Measurements from ENCODE around the gene NPR2. TPM values are rescaled to one million over a fixed set of nuclear protein-coding genes. Genes with fewer than 3 reads are reported as not detected.

The NPR2 gene
- polyA plus RNA-seq, 1 of the 3 experiments (the other 2 are of a cell fraction), result 13.5 TPM

GRCh38 chr9:35774907-35775635, 16.3 kb upstream of the NPR2 start (continued):
- TF ChIP-seq RAD21 (IDR thresholded peaks at IDR 0.05; ENCODE audit: low read length) (no peak), ELF1 (IDR thresholded peaks at IDR 0.05) (no peak), FOSL2 (IDR thresholded peaks at IDR 0.05; ENCODE audit: borderline replicate concordance, low read depth) (no peak), FOXM1 (IDR thresholded peaks at IDR 0.05; ENCODE audit: low read depth) (no peak)

DNA sequence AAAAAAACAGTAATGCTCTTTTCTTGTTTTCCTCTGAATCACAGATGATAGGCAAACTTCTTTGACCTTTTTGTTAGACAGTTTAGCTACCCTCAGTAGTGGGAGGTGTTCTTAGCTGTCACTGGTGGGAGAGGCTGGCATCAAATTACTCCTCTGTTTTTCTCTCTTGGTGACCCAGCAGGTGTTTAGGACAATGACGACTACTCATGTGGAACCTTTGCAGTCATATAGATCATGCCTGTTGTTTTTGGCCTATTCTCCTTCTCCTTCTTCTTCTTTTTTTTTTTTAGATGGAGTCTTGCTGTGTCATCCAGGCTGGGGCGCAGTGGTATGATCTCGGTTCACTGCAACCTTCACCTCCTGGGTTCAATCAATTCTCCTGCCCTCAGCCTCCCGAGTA, 15.4 kb upstream of the NPR2 start:
- Histone ChIP-seq H4K20me1 (ENCODE audit: insufficient read depth) (no peaks in the 10 kb centered on the region), H3K9me3 (no peaks in the 10 kb centered on the region), H3K79me2 (ENCODE audit: insufficient read depth) (no peaks in the 10 kb centered on the region), H3K4me3 (ENCODE audit: low read depth in 2 of 2, low read length in 1 of 2) (no peak overlapping the region), H3K36me3 (replicated peaks in 1 of 2; ENCODE audit: control insufficient read depth in 1 of 2, insufficient read depth in 2 of 2, low read length in 1 of 2) (no peaks in the 10 kb centered on the region), H3K4me2 (no peak overlapping the region), H3F3A (replicated peaks; ENCODE audit: insufficient read depth) (no peaks in the 10 kb centered on the region), H3K27me3 (ENCODE audit: insufficient read depth) (no peaks in the 10 kb centered on the region), H2AFZ (ENCODE audit: low read depth) (no peak overlapping the region), H3K9ac (no peak overlapping the region), H3K27ac (ENCODE audit: low read depth in 2 of 2, low read length in 1 of 2) (no peak overlapping the region), H3K4me1 (ENCODE audit: control insufficient read depth in 1 of 2, insufficient read depth in 2 of 2, low read depth in 1 of 2, low read length in 1 of 2) (peaks cover 2 to 4% of the 10 kb centered on the region in 2 experiments; a peak in 3 of 4 replicates), H3K9me2 (no peaks in the 10 kb centered on the region)
- whole genome bisulfite sequencing (ENCODE audit: low lambda C conversion rate), result 94% methylated on average over 4 of the region's 4 CpGs
- TF ChIP-seq, protein P1, sequence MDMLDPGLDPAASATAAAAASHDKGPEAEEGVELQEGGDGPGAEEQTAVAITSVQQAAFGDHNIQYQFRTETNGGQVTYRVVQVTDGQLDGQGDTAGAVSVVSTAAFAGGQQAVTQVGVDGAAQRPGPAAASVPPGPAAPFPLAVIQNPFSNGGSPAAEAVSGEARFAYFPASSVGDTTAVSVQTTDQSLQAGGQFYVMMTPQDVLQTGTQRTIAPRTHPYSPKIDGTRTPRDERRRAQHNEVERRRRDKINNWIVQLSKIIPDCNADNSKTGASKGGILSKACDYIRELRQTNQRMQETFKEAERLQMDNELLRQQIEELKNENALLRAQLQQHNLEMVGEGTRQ (IDR thresholded peaks at IDR 0.05; ENCODE audit: borderline replicate concordance, low read depth, low read length), result no peak
- TF ChIP-seq SMC3 (IDR thresholded peaks at IDR 0.05; ENCODE audit: low read depth, low read length), result no peak
- TF ChIP-seq EZH2phosphoT487 (IDR thresholded peaks at IDR 0.05; ENCODE audit: borderline replicate concordance, low read depth), result no peak
- TF ChIP-seq FOXJ3 (CRISPR knock-in tag; IDR thresholded peaks at IDR 0.05), result no peak
- TF ChIP-seq FOSL2 (IDR thresholded peaks at IDR 0.05; ENCODE audit: borderline replicate concordance, low read depth), result no peak
- no peak for TF ChIP-seq EP300 (IDR thresholded peaks at IDR 0.05; ENCODE audit: borderline replicate concordance in 1 of 2, low read depth in 1 of 2, low read length in 1 of 2)
- TF ChIP-seq TAF1 (IDR thresholded peaks at IDR 0.05; ENCODE audit: borderline replicate concordance, low read depth, low read length), result no peak
- ChIA-PET POLR2A (no interaction called here), CTCF (interaction anchor here (1.3 to 3.3 kb wide), 5 partner anchors 14 to 169 kb away, joined by 3 to 16 read pairs (median 6); no protein-coding TSS in a partner anchor)
- no peak for DNase-seq

- H3K27ac ChIP-seq (ENCODE audit: low read depth in 2 of 2, low read length in 1 of 2), result no peak overlapping the region
- H4K20me1 ChIP-seq (ENCODE audit: insufficient read depth), result no peaks in the 10 kb centered on the region
- H3K9me2 ChIP-seq, result no peaks in the 10 kb centered on the region
- no peaks in the 10 kb centered on the region; a peak in 1 of 4 replicates for H3K4me1 ChIP-seq (ENCODE audit: control insufficient read depth in 1 of 2, insufficient read depth in 2 of 2, low read depth in 1 of 2, low read length in 1 of 2)
- H3K36me3 ChIP-seq (replicated peaks in 1 of 2; ENCODE audit: control insufficient read depth in 1 of 2, insufficient read depth in 2 of 2, low read length in 1 of 2), result no peaks in the 10 kb centered on the region
- ChIA-PET POLR2A (no interaction called here), CTCF (interaction anchor here (0.6 to 2.0 kb wide), 7 partner anchors 9 to 175 kb away, joined by 3 to 24 read pairs (median 3); partner anchors contain the start of genes CREB3 and TLN1)
- H3K9me3 ChIP-seq, result no peaks in the 10 kb centered on the region
- no peaks in the 10 kb centered on the region for H3F3A ChIP-seq (replicated peaks; ENCODE audit: insufficient read depth)
- H3K4me2 ChIP-seq, result no peak overlapping the region
- no peak overlapping the region for H3K4me3 ChIP-seq (ENCODE audit: low read depth in 2 of 2, low read length in 1 of 2)
- WGBS (ENCODE audit: low lambda C conversion rate), result 94% methylated on average over 3 of the region's 3 CpGs
- no peaks in the 10 kb centered on the region for H3K27me3 ChIP-seq (ENCODE audit: insufficient read depth)
- no peak for DNase-seq
- no peak for TF ChIP-seq RXRA (IDR thresholded peaks at IDR 0.05; ENCODE audit: borderline replicate concordance, low read depth)
- no peak for TF ChIP-seq RFX5 (IDR thresholded peaks at IDR 0.05; ENCODE audit: low read length)
- TF ChIP-seq MEF2A (IDR thresholded peaks at IDR 0.05; ENCODE audit: borderline replicate concordance, low read depth), result no peak
- TF ChIP-seq RAD21 (IDR thresholded peaks at IDR 0.05; ENCODE audit: low read length), result no peak
- TF ChIP-seq CTCF (IDR thresholded peaks at IDR 0.05), result no peak
- TF ChIP-seq ELF1 (IDR thresholded peaks at IDR 0.05), result no peak
- TF ChIP-seq GATA2 (CRISPR knock-in tag; IDR thresholded peaks at IDR 0.05), result no peak
- no peak for TF ChIP-seq EZH2phosphoT487 (IDR thresholded peaks at IDR 0.05; ENCODE audit: borderline replicate concordance, low read depth)
- TF ChIP-seq RCOR1 (IDR thresholded peaks at IDR 0.05; ENCODE audit: low read length), result no peak
- no peak for TF ChIP-seq JUND (IDR thresholded peaks at IDR 0.05)
- TF ChIP-seq GABPA (IDR thresholded peaks at IDR 0.05; ENCODE audit: low read depth), result no peak
- no peaks in the 10 kb centered on the region for H3K79me2 ChIP-seq (ENCODE audit: insufficient read depth)
- no peak overlapping the region for H3K9ac ChIP-seq
- H2AFZ ChIP-seq (ENCODE audit: low read depth), result no peak overlapping the region
Measured at GRCh38 chr9:35778496-35778895, 12.9 kb upstream of the NPR2 start.

All from SK-N-SH (cell line).